Neural progenitor cell (in vitro differentiated cells): ENCODE results near the gene PXDN.

Experiments
- EZH2 ChIP-seq: fragments of 200-600 bp; sonication (generic); IDR thresholded peaks from 2 replicates; pipeline ENCODE4 v1.6.1; 2017; ENCODE audit warnings: antibody characterized with exemption, mild to moderate bottlenecking, moderate library complexity
- EZH2phosphoT487 ChIP-seq: fragments of 200-600 bp; sonication (generic); IDR thresholded peaks from 2 replicates; pipeline ENCODE4 v1.6.1; 2017; ENCODE audit warnings: antibody characterized with exemption
- TF ChIP-seq, protein P1 (sequence below): fragments of 200-600 bp; sonication (generic); IDR thresholded peaks from 2 replicates; pipeline ENCODE4 v1.5.1; 2017; ENCODE audit warnings: antibody characterized with exemption, mild to moderate bottlenecking

DNA sequence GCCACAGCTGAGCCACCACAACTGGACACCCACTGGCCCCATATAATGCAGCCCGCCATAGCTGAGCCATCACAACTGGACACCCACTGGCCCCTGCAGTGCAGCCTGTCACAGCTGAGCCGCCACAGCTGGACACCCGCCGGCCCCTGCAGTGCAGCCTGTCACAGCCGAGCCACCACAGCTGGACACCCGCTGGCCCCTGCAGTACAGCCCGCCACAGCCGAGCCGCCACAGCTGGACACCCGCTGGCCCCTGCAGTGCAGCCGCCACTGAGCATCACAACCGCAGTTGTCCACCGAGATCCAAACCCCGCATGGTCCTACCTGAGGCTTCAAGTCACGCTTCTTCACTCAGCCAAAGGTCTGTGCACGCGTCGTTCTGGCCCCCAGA is 134.2 kb downstream of the PXDN start:
- TF ChIP-seq, protein P1, sequence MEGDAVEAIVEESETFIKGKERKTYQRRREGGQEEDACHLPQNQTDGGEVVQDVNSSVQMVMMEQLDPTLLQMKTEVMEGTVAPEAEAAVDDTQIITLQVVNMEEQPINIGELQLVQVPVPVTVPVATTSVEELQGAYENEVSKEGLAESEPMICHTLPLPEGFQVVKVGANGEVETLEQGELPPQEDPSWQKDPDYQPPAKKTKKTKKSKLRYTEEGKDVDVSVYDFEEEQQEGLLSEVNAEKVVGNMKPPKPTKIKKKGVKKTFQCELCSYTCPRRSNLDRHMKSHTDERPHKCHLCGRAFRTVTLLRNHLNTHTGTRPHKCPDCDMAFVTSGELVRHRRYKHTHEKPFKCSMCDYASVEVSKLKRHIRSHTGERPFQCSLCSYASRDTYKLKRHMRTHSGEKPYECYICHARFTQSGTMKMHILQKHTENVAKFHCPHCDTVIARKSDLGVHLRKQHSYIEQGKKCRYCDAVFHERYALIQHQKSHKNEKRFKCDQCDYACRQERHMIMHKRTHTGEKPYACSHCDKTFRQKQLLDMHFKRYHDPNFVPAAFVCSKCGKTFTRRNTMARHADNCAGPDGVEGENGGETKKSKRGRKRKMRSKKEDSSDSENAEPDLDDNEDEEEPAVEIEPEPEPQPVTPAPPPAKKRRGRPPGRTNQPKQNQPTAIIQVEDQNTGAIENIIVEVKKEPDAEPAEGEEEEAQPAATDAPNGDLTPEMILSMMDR: no peak
- TF ChIP-seq EZH2: no peak
- TF ChIP-seq EZH2phosphoT487: no peak
